TTC549 (cell line): ENCODE data around the gene NOS3.
"Not testable (repeated sequence)": the region's sequence is repeated elsewhere in the genome, so short reads cannot be mapped to it uniquely, and the experiment has no call there.

Experiments
- FAIRE-seq: peaks from 2 replicates; lab custom pipeline; 2012; peaks lifted over from hg19 to GRCh38; lab: Jason Lieb, UNC

Gene NOS3

DNA sequence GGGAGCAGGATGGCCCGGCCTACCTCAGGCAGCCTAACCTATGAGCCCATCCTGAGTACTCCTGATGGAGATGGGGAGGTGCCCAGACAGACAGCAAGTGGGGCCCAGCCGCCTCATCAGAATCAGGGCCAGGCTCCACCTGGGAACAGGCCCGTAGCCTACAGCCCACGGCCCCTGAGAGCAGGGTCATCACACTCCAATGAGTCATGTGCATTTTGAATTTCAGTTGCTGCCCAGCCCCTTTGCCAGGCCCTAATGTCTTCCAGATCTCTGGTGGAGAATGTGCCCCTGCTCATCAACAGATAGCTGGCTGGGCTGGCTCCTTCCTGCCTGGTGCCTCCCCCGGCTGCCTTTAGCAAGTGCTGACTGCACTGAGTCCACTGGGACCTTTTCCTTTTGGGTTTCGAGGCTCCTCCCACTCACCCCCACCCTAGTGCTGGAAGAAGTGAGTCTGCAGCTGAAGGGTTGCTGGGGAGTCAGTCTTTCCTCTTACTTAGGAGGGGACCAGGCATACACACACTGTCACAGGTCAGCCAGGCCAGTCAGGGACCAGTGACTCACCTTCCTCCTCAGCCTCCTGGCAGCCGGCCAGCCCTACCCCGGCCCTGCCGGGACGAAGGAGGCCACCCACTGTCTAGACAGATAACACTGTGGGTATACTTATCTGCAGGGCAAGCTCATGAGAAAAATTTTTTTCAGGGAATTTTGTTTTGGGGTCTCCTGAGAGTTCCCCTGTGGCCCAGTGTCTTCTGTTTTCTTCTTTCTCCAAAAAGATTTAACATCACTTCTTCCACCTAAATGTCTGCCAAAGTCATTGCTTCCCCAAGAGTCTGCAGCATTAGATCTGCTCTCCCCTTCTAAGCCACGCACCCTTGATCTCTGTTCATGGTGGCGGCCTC, 48.4 kb downstream of the NOS3 start:
- no peak for FAIRE-seq

GRCh38 chr7:151039850-151040548, 49.2 kb downstream of the NOS3 start:
- FAIRE-seq: no peak

- no peak for FAIRE-seq
Observed at GRCh38 chr7:151040616-151041375, 50.0 kb downstream of the NOS3 start.

DNA sequence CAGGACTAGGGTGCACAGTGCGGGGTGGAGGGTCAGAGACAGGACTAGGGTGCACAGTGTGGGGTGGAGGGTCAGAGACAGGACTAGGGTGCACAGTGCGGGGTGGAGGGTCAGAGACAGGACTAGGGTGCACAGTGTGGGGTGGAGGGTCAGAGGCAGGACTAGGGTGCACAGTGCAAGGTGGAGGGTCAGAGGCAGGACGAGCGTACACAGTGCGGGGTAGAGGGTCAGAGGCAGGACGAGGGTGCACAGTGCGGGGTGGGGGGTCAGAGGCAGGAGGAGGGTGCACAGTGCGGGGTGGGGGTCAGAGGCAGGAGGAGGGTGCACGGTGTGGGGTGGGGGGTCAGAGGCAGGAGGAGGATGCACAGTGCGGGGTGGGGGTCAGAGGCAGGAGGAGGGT, 52.6 kb downstream of the NOS3 start:
- not testable (repeated sequence) for FAIRE-seq

DNA sequence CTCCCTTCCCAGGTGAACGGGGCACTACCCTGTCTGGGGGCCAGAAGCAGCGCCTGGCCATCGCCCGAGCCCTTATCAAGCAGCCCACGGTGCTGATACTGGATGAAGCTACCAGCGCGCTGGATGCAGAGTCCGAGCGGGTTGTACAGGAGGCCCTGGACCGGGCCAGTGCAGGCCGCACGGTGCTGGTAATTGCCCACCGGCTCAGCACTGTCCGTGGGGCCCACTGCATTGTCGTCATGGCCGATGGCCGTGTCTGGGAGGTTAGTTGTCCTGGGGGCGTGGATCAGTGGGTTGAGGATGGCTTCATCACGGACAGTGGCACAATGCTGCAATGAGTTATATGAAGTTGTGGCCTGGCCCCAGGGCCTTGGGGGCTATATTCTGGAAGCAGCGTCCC, 53.1 kb downstream of the NOS3 start:
- no peak for FAIRE-seq

DNA sequence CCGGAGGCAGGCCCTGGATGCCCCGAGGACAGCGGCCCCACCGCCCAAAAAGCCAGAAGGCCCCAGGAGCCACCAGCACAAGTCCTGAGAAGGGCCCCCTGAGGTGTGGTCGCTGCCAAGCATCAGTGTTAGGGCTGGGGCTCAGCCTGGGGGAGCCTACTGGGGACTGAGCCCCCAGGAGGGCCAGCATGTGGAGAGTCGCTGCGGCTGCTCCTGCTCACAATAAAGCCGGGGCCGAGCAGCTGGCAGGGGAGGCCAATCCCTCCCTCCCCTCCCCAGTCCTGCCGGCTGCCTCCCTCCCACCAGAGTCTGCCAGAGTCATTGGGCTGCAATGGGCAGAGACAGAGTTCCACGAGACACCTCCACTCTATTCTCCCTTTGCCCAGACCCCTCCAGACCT, 54.4 kb downstream of the NOS3 start:
- FAIRE-seq: no peak

DNA sequence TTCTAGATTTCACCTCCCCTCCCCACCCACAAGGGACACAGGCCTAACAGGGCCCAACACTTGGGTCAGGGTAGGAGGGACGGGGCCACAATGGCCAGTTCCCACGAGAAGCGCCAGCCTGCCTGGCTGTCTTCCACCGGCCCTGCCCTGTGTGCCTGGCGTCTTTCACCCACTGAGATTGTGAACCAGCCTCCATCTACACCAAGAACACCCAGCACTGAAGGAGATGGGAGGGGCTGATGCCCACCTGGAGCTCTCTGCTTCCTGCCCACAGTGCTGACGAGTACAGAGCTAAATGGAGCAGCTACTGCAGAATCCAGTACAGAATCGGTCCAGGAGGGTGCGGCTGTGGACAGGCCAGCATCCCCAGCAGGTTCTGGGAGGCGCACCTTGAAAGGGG, 55.1 kb downstream of the NOS3 start:
- FAIRE-seq: no peak

DNA sequence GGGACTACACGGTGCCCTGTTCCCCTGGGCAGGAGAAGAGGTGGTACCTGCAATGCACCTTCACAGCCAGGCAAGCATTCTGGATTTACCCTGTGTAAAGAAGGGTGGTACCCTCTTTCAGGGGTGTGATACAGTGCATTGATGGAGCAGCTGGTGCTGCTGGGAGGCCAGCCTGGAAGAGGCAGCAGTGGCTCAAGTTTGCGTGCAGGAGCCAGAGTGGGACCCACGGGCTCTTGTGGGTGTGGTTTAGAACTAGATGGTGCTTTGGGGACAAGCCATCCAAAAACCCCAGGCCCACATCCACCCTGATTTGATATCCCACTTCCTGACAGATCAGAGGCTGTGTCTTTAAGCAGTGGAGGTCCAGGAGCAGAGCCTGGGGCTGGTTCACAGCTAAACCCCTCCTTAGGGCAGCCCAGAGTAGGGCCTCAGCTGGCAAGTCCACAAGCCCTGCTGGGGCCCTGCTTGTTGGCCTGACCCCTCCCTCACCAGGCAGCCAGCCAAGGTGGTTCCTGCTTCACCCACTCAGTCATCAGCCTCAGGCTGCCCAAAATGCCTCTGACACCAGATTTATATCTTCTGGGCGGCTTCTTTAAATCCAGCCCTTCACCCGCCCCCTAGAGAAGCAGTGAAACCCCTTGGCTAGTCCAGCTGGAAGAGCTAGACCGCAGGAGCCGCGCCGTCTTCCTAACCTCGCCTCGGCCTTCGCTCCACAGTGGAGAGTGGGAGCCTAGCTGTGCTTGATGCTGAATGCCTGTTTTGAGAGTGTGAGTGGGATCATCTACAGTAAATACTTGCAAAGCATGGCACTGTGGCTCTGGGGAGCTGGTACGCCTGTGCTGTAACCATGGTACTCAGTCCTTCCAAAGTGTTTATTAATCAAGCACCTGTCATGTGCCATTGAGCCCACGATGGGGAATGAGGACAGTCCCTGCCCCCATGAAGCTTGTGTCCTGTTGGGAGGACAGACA, 56.1 kb downstream of the NOS3 start:
- FAIRE-seq: no peak

GRCh38 chr7:151047976-151048815, 57.4 kb downstream of the NOS3 start, which contains the start of gene ASIC3:
ASIC3 (plus strand) TSS chr7:151048531; CDS start chr7:151048886, 355 bp downstream.
- FAIRE-seq: no peak

DNA sequence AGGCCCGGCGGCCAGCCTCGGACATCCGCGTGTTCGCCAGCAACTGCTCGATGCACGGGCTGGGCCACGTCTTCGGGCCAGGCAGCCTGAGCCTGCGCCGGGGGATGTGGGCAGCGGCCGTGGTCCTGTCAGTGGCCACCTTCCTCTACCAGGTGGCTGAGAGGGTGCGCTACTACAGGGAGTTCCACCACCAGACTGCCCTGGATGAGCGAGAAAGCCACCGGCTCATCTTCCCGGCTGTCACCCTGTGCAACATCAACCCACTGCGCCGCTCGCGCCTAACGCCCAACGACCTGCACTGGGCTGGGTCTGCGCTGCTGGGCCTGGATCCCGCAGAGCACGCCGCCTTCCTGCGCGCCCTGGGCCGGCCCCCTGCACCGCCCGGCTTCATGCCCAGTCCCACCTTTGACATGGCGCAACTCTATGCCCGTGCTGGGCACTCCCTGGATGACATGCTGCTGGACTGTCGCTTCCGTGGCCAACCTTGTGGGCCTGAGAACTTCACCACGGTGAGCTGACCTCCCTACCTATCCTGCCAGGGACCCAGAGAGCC, 58.2 kb downstream of the NOS3 start:
- FAIRE-seq: no peak

DNA sequence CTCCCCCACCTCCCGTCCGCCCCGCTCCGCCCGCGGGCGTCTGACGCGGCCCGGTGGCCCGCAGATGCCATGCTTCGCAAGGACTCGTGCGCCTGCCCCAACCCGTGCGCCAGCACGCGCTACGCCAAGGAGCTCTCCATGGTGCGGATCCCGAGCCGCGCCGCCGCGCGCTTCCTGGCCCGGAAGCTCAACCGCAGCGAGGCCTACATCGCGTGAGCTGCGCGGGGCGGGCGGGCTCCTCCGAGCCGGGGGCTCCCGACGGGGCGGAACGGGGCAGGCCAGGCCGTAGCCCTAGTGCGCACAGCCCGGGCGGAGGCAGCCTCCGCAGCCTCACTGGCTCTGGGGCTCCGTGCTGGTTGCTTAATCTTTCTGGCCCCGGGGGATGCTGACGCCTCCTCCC, 60.3 kb downstream of the NOS3 start:
- FAIRE-seq: no peak

GRCh38 chr7:151053096-151053495, 62.3 kb downstream of the NOS3 start:
- no peak for FAIRE-seq

DNA sequence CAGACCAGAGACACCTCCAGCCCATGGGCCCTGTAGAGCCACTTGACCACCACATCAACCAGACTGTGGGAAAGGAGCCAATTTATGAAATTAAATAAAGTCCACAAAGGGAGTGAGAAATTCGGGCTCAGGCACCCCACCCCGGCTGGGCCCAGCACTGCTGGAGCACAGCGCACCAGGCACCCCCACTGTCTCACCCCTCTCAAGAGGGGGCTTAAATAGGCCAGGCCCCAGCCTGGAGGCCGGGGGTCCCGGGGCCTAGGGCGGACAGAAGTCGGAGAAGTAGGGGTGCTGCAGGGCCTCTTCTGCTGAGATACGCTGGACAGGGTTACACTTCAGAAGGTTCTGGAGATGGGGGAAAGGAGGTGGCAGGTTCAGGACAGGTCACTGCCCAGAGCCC, 62.9 kb downstream of the NOS3 start:
- no peak for FAIRE-seq

GRCh38 chr7:151056283-151056665, 65.5 kb downstream of the NOS3 start:
- no peak for FAIRE-seq

GRCh38 chr7:151056666-151057505, 66.1 kb downstream of the NOS3 start:
- no peak for FAIRE-seq

DNA sequence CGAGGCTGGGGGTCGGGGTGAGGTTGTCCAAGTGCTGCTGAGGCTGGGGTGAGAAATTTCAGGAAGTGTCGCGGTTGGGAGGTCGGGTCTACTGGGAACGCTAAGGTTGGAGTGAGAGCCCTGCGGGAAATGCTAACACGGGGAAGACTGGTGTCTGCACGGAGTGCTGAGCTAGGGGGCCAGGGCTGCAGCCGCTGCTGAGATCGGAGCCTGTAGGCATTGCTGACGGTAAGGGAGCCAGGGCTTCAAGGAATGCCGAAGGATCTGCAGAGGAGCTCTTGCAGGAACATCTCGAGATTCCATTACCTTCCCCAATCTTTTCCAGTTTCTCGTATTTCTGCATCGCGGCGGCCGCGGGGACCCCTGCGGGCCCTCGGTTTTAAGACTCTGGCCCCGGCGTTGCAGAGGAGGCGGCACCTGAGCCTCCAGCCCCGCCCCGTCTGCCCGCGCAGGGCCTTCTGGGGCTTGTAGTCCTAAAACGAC, 66.7 kb downstream of the NOS3 start, which contains the start of gene CDK5:
Gene CDK5 (minus strand): TSS at position 392 of the 483 bp plus-strand sequence. CDS start 49 bp downstream, at position 343.
- FAIRE-seq: no peak

- peak; percentile 93 for FAIRE-seq
Observed at GRCh38 chr7:151057989-151058780, 67.4 kb downstream of the NOS3 start.

GRCh38 chr7:151058781-151059366, 68.1 kb downstream of the NOS3 start:
- FAIRE-seq: no peak
